Nephron (organoid): Measurements from ENCODE around the gene PTPN22.

Experiments used
- H3K27ac Mint-ChIP-seq, 3 experiments: 2 replicates each; pipeline ENCODE4 v1.8.0; 2020; ENCODE audit warnings: mixed read lengths in 3 of 3, mild to moderate bottlenecking in 2 of 3, moderate library complexity in 1 of 3
- H3K27me3 Mint-ChIP-seq: 2 replicates; pipeline ENCODE4 v1.8.0; 2021; ENCODE audit warnings: low read depth, mild to moderate bottlenecking, moderate library complexity, mixed read lengths
- H3K36me3 Mint-ChIP-seq: 2 replicates; pipeline ENCODE4 v1.8.0; 2020; ENCODE audit warnings: low read depth, mixed read lengths
- H3K4me1 Mint-ChIP-seq: 2 replicates; pipeline ENCODE4 v1.8.0; 2020; ENCODE audit warnings: mixed read lengths
- H3K4me3 Mint-ChIP-seq, 3 experiments: 2 replicates each; pipeline ENCODE4 v1.8.0; 2020; ENCODE audit warnings: mild to moderate bottlenecking in 3 of 3, mixed read lengths in 3 of 3, moderate library complexity in 2 of 3
- H3K9me3 Mint-ChIP-seq: 2 replicates; pipeline ENCODE4 v1.8.0; 2020; ENCODE audit warnings: mixed read lengths
- CTCF ChIP-seq, 3 experiments: fragments of 200-600 bp; sonication (generic); IDR thresholded peaks; one replicate each; pipeline ENCODE4 v1.5.0; 2021; ENCODE audit warnings: antibody characterized with exemption in 3 of 3; ENCODE audit not compliant: unreplicated experiment in 3 of 3

Gene PTPN22

GRCh38 chr1:113782406-113782805 lies 89.1 kb downstream of the PTPN22 start:
- H3K27ac Mint-ChIP-seq = no peak overlapping the region
- H3K4me3 Mint-ChIP-seq = no peak overlapping the region
- H3K9me3 Mint-ChIP-seq = no peaks in the 10 kb centered on the region
- H3K4me1 Mint-ChIP-seq = peaks cover 11% of the 10 kb centered on the region
- no peaks in the 10 kb centered on the region for H3K27me3 Mint-ChIP-seq
- TF ChIP-seq CTCF (IDR thresholded peaks at IDR 0.05; ENCODE audit: unreplicated experiment in 3 of 3) = no peak
- peaks cover 21% of the 10 kb centered on the region for H3K36me3 Mint-ChIP-seq

GRCh38 chr1:113780374-113781146 lies 91.0 kb downstream of the PTPN22 start:
- peaks cover 3% of the 10 kb centered on the region for H3K4me1 Mint-ChIP-seq
- TF ChIP-seq CTCF (IDR thresholded peaks at IDR 0.05; ENCODE audit: unreplicated experiment in 3 of 3) = no peak
- H3K27ac Mint-ChIP-seq = no peak overlapping the region
- peaks cover 20% of the 10 kb centered on the region for H3K36me3 Mint-ChIP-seq
- H3K4me3 Mint-ChIP-seq = no peak overlapping the region
- no peaks in the 10 kb centered on the region for H3K27me3 Mint-ChIP-seq
- H3K9me3 Mint-ChIP-seq = no peaks in the 10 kb centered on the region

GRCh38 chr1:113779542-113779941 lies 92.0 kb downstream of the PTPN22 start:
- H3K27me3 Mint-ChIP-seq = no peaks in the 10 kb centered on the region

GRCh38 chr1:113777561-113777960 lies 94.0 kb downstream of the PTPN22 start:
- no peak for TF ChIP-seq CTCF (IDR thresholded peaks at IDR 0.05; ENCODE audit: unreplicated experiment in 3 of 3)
- Mint-ChIP-seq H3K9me3 (no peaks in the 10 kb centered on the region), H3K36me3 (peaks cover 28% of the 10 kb centered on the region), H3K4me3 (no peak overlapping the region), H3K4me1 (no peaks in the 10 kb centered on the region), H3K27me3 (no peaks in the 10 kb centered on the region), H3K27ac (no peak overlapping the region)

More at GRCh38 chr1:113779542-113779941, 92.0 kb downstream of the PTPN22 start:
- Mint-ChIP-seq H3K27ac (no peak overlapping the region), H3K4me1 (no peaks in the 10 kb centered on the region), H3K36me3 (peaks cover 23% of the 10 kb centered on the region), H3K9me3 (no peaks in the 10 kb centered on the region), H3K4me3 (no peak overlapping the region)
- TF ChIP-seq CTCF (IDR thresholded peaks at IDR 0.05; ENCODE audit: unreplicated experiment in 3 of 3) = no peak

- Mint-ChIP-seq H3K27ac (no peak overlapping the region), H3K4me3 (no peak overlapping the region), H3K9me3 (no peaks in the 10 kb centered on the region), H3K27me3 (no peaks in the 10 kb centered on the region), H3K36me3 (peaks cover 36% of the 10 kb centered on the region), H3K4me1 (no peaks in the 10 kb centered on the region)
- TF ChIP-seq CTCF (IDR thresholded peaks at IDR 0.05; ENCODE audit: unreplicated experiment in 3 of 3) = no peak
Measured at GRCh38 chr1:113770031-113770430, 101.5 kb downstream of the PTPN22 start.

GRCh38 chr1:113769601-113769970 lies 101.9 kb downstream of the PTPN22 start:
- no peaks in the 10 kb centered on the region for H3K9me3 Mint-ChIP-seq
- TF ChIP-seq CTCF (IDR thresholded peaks at IDR 0.05; ENCODE audit: unreplicated experiment in 3 of 3) = no peak
- no peak overlapping the region for H3K4me3 Mint-ChIP-seq
- H3K27ac Mint-ChIP-seq = no peak overlapping the region
- H3K4me1 Mint-ChIP-seq = no peaks in the 10 kb centered on the region
- peaks cover 40% of the 10 kb centered on the region for H3K36me3 Mint-ChIP-seq
- H3K27me3 Mint-ChIP-seq = no peaks in the 10 kb centered on the region
